HG03103 (cell line): ENCODE data around the gene TNS3.

ENCODE experiments used
- ATAC-seq: cut with Tn5 transposase; IDR thresholded peaks from one replicate; pipeline ENCODE4 v1.9.1; 2021; ENCODE audit warnings: low read depth; ENCODE audit not compliant: unreplicated experiment

The TNS3 gene

GRCh38 chr7:47415318-47416212 lies 166.3 kb downstream of the TNS3 start:
- ATAC-seq: no peak

GRCh38 chr7:47414342-47415317 lies 167.3 kb downstream of the TNS3 start:
- no peak for ATAC-seq

DNA sequence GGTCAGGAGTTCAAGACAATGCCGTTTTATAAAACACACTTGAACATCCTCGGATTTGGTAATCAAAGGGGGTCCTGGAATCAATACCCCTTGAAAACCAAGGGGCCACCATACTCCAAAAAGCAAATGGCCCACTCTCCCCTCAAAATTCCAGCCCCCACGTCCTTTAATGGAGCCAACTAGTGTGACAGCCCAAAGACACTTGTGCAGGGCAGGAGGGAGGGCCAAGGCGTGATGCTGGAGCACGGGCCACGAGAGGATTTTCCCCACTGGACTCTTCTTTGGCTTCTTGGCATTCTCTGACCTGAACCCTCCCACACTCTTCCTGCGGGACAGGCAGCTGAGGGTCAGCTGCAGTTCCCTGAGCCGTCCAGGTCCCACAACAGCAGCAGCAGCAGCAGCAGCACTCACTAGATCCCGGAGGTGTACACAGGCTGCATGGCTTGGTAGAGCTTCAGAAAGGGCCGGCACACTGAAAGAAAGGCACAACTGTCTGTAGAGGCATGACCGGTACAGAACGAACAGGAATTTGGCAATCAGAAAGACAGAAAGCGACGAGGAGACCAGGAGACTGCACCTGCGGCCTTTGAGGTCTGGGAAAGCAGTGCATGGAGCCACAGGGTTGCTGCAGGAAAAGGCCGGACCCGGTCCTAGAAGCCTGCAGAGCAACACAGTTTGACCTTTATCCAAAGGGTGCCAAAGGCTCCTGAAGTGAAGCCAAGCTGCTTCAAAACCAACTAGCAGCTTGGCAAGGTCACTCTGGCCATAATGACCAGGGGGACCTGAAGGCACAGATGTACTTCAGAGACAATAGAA lies 168.2 kb downstream of the TNS3 start:
- no peak for ATAC-seq

GRCh38 chr7:47411901-47412300 lies 170.0 kb downstream of the TNS3 start:
- no peak for ATAC-seq

GRCh38 chr7:47411281-47411869 lies 170.5 kb downstream of the TNS3 start:
- no peak for ATAC-seq

GRCh38 chr7:47408675-47409074 lies 173.2 kb downstream of the TNS3 start:
- ATAC-seq: no peak

- ATAC-seq: no peak
Measured at GRCh38 chr7:47407821-47408674, 173.9 kb downstream of the TNS3 start.

GRCh38 chr7:47407136-47407535 lies 174.8 kb downstream of the TNS3 start:
- no peak for ATAC-seq

- ATAC-seq: no peak
Measured at GRCh38 chr7:47406801-47407129, 175.1 kb downstream of the TNS3 start.

GRCh38 chr7:47405921-47406800 lies 175.8 kb downstream of the TNS3 start:
- no peak for ATAC-seq

GRCh38 chr7:47405286-47405904 lies 176.5 kb downstream of the TNS3 start:
- ATAC-seq: no peak

- no peak for ATAC-seq
Measured at GRCh38 chr7:47404010-47404409, 177.9 kb downstream of the TNS3 start.

DNA sequence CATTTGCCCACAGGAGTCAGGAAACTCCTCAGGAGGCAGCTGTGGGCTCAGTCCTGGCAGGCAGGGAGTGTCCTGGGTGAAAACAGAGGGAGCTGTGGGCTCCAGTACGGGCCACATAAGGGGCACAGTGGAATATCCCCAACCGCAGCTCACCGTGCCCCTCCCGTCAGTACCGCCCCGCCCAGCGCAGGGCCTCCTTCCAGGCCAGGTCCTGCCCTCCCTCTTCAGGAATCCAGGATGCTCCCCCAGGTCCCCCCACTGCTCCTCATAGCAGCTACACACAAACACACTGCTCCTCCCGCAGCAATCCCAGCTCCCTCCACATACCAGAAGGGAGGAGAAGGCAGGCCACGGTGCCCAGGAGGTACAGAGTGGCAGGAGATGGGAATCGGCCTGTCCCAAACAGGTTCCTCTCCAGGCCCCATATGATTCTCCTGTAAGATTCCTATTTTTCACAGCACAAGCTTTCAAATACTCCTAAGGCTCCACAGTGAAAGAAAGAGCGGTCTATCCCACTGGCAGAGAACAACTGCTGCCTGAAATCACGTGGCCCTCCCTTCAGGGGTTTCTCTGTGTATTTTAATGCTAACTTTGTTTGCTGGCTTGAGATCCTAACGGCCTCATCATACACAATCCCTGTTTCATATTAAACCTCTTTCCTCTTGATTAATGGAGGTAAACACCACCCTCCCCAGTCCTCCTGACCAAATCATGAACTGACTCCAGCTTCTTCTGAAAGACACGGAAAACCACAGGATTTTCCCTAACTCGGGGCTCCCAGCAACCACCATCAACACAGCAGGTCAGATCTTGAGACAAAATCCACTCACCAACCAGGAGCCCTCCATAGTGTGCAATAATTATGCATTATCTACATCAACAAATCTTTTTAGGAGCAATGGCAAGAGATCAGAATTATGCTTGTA lies 178.7 kb downstream of the TNS3 start:
- ATAC-seq: no peak

- no peak for ATAC-seq
Measured at GRCh38 chr7:47401611-47402570, 180.0 kb downstream of the TNS3 start.

DNA sequence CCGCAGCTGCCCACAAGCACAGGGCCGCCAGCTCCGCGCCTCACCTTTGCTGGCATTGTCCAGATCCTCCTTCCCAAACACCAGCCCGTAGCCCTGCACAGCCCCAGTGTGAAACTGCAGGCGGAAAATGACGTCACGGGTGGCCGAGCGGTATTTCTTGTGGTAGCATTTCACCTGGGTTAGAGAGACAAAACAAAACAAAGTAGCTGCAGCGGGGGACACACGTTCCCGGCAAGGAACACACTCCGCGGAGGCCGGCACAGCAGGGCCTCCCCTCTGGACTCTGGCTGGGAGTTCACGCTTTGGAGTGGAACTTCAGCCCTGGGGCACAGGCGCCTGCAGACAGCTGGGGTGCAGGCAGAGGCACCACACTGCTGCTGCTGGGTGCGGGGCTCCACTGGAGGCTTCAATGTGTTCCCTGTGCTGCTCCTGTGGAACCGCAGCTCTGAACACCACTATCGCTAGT lies 181.1 kb downstream of the TNS3 start:
- ATAC-seq: no peak

- no peak for ATAC-seq
Measured at GRCh38 chr7:47400001-47400400, 181.9 kb downstream of the TNS3 start.
